HG02798 (cell line): Measurements from ENCODE around the gene SLC39A11.

Source experiments
- ATAC-seq: cut with Tn5 transposase; IDR thresholded peaks from one replicate; pipeline ENCODE4 v1.9.1; 2021; ENCODE audit warnings: mild to moderate bottlenecking; ENCODE audit not compliant: unreplicated experiment, poor library complexity

The SLC39A11 gene

DNA sequence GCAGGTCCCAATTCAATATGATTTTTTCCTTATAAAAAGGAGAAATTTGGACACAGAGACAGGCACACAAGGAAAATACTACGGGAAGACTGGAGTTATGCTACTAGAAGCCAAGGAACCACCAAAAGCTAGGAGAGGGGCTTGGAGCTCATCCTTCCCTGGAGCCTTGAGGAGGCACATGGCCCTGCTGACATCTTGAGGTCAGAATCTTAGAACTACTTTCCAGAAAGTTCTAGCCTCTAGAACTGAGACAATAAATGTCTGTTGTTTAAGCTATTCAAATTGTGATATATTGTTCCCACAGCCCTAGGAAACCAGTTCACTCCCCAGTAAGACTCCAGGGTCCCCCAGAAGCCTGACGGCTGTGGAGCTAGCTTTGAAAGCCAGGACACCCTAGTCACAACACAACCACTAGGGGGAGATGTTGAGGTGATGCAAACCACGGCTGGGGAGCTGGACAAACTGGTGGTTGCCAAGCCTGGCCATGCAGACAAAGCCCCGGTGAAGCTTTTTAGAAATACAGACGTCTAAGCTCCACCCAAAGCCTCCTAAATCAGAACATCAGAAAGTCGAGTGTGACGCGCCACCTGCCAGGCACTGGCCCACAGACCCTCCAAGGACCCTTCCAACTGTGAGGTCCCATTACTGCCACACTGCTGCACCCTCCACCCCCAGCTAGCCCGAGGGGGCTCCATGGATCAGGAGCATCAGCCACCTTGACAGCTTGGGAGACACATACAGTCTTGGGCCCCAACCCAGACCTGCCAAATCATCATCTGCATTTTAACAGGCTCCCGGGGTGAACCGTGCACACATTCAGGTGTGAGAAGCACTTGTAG lies 106.4 kb downstream of the SLC39A11 start:
- peak; percentile 75 for ATAC-seq

DNA sequence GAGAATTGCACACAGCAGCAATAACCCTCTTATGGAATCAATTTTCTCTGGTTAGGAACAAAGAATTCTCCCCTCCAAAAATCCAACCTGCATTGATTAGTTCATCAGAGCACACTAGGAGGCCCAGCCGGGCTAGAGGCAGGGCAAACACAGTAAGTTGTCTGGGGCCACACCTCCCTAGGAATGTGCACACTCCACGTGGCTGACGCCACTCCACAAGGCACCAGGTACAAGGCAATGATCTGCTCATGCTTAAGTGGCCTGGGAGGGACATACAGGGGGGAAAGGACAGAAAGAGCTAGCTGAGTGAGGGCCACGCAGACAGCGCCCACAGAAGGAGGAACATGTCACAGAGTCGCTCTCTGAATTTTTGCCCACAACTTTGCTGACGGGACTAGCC lies 107.6 kb downstream of the SLC39A11 start:
- no peak for ATAC-seq

DNA sequence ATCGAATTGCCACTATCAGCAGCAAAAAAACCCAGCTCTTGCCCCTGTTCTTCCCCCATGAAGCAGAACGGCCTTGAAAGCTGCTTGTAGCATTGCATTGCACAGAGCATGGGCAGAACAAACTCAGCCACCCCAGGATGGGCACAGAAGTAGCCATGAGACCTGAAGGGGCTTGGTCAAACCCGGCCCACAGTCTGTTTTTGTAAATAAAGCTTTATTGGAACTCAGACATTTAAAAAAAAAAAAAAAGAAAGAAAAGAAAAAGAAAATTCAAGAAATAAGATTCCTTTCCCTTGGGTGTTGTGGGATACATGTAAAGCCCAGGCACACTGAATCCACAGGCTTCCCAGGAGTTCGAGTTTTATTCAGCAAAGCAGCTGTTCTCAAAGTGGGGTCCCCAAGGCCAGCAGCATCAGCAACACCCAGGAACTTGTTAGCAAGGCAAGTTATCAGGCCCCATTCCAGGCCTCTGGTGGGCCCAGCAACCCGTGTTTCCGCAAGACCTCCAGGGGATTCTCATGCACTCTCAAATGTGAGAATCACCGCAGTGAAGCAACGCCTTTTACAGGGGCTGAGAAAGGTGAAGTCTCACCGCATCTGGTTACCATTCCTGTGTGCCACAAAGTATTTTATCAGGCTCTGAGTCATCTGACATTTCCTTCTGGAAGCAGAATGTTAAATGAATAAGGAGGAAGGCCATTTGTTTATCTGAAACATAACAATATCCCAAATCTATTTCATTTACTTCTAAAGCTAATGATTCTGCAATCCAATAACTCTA lies 108.2 kb downstream of the SLC39A11 start:
- ATAC-seq, result no peak

DNA sequence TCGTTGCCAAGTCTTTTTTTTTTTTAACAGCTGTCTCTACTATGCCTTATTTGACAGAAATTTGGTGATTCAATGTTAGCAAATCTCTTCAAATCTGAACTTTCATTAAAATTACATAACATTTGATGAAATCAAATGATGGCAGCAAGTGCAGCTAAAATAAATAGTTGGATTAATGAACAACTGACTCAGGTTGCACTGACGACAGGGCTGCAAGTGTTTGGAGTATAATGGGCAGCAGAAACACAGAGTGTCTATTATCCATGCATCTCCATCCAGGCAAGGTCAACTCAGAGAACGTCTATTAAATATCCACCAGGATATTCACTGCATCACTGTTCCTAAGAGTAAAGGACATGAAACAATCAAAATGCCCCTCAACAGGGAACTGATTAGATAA lies 109.8 kb downstream of the SLC39A11 start:
- ATAC-seq, result no peak

DNA sequence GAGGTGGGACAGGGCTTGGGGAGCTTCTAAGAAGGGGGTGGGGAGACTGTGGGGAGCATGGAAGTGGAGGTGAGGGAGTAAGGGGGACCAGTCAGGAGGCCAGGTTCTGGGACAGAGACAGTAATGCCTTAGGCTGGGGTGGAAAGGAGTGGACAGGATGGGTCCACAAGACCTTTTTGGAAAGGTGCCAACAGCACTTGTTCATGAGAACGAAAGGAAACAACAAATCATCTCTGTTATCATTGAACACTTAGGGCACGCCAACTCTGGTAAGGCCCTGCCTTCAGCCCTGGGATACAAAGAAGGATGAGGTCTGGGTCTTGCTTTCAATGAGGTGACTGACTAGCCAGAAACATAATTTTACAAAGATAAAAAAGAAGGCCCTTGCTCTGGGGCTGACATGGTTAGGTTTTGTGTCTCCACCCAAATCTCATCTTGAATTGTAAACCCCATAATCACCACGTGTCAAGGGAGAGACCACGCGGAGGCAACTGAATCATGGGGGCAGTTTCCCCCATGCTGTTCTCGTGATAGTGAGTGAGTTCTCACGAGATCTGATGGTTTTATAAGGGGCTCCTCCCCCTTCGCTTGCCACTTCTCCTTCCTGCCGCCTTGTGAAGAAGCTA lies 113.8 kb downstream of the SLC39A11 start:
- no peak for ATAC-seq

DNA sequence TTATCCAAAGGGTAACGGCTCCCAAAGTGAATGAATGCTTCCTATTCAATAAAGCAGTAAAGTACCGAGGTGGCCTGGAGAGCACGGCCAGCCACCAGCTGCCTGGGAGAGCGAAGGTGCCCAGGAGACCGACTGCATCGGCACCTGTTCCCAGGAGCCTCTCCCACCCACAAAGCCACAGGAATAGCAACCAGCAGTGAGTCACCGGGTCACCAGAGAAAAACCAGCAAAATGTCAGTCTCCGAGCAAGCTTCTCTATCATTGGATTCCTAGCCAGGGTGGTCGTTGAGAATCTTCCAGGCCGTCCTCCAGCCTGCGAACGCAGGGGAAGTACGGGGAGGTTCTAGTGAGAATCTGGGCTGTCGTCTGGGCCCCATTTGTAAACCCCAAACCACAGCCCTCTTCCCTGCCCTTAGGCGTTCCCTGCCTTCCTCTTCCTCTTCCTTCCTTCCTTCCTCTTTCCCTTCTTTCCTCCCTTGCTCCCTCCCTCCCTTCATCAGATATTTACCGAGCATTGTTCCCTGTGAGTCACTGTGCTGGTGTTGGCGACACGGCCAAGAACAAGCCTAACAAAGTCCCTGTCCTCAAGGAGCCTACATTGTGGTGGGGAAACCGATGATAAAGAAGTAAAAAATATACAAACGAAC lies 114.6 kb downstream of the SLC39A11 start:
- peak; percentile 21 for ATAC-seq

DNA sequence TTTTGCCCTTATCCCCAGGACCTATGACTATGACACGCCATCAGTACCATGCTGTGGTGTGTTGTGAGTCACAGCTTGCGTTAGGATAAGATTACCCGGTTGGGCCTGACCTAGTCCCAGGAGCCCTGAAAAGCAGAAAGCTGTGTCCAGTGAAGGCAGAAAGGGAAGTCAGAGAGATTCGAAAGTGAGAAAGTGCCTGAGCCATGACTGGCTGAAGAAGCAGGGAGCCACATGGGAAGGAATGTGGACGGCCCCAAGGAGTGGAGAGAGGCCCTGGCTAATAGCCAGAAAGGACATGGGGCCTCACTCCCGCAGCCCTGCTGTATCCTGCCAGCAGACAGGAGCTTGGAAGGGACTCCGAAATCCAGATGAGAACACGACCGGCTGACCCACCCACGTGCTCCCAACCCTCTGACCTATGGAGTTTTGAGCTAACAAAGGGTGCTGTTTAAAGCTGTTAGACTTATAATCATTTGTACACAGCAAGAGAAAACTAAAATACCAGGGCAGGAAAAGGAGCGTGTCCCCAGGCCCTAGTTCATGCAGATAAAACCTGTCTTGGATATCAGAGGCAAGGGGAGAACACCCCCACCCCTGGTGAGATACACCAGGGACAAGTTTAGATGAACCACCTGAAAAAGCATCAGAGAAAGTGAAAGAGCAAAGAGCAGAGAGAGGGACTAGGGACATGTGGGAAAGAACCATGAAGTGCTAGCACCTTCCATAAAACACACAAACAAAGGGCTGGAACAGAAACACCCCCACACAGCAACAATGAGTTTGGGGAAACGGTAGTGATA lies 115.3 kb downstream of the SLC39A11 start:
- ATAC-seq, result peak; percentile 49

DNA sequence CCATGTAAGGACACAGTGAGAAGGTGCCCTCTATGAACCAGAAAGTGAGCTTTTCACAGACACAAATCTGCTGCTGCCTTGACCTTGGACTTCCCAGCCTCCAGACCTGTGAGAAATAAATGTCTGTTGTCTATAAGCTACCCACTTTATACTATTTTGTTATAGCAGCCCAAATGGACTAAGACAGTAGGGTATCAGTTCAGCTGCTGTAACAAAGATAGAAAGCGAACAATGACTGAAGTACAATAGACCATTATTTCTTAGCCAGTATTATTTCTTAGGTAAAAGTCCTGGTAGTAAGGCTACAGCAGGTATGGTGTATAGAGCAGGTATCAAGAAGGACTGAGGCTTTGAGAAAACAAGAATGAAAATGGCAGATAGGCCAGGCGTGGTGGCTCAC lies 117.0 kb downstream of the SLC39A11 start:
- no peak for ATAC-seq

DNA sequence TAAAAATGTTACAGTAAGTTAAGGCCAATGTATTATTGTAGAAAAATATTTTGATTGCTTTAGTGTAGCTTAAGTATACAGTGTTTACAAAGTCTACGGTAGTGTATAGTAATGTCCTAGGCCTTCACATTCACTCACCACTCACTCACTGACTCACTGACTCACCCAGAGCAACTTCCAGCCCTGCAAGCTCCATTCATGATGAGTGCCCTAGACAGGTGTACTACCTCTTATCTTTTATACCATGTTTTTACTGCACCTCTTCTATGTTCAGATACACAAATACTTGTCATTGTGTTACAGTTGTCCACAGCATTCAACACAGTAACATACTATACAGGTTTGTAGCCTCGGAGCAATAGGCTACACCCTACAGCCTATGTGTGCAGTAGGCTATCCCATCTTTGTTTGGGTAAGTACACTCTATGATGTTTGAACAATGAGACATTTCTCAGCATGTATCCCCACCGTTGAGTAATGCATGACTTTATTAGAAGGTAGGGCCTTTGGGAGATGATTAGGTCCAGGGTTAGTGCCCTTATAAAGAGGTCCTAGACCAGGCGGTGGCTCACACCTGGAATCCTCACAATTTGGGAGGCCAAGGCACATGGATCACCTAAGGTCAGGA lies 117.8 kb downstream of the SLC39A11 start:
- ATAC-seq, result no peak

DNA sequence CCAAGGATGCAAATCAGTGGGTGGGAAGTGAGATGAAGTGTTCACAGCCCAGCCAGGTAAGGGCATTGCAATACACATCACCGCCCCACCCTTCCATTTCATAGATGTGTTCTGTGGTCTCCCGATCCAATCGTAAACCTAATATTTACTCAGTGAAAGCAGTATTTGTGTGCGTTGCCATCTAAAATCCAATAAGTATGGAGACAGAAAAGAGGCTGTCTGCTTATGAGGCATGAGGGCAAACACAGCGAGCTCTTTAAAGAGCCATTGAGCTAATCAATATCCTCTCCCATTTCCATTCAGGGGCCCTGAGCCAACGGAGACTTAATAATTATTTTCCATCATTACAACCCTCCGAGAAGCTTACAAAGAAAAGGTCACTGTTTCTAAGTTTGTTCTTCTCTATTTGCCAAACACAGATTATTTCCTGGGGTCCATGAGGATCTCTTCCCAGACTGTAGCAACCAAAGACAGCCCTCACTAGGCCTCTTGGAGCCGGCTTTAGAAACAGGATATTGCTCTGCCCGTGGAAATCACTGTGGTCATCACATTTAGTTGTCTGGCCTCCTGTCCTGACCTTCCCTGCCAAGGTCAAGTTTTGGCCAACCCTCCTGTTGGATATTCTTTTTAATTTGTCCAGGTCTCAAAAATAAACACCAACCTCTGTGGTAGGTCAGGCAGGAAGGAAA lies 120.1 kb downstream of the SLC39A11 start:
- no peak for ATAC-seq

DNA sequence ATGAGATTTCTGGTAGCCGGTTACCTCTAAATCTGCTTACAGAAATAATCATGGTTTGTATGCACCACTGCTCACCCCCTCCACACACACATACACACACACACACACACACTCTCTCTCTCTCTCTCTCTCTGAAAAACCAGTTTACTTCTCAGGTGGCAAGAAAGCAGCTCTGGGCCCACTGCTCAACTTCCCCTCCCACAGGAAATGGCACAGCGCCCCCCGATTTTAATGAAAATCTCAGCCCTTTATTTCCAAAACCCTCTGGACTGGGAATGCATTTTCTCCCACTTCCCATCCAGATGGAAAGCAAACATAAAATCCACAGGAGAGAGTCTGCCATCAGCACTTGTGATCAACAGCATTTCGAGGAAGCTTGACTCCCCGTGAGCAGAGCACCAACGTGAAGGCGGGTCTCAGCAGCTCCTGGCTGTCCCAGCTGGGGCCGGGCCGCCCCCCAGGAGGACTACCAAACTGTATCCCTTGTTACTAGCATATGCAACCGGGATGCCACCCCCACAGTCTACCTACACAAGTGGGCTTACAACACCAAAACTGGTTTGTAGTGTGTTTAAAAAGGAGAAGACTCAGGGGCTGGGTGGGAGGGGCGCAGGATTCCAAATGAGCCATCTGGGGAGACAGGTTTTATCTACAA lies 121.1 kb downstream of the SLC39A11 start:
- ATAC-seq, result no peak

DNA sequence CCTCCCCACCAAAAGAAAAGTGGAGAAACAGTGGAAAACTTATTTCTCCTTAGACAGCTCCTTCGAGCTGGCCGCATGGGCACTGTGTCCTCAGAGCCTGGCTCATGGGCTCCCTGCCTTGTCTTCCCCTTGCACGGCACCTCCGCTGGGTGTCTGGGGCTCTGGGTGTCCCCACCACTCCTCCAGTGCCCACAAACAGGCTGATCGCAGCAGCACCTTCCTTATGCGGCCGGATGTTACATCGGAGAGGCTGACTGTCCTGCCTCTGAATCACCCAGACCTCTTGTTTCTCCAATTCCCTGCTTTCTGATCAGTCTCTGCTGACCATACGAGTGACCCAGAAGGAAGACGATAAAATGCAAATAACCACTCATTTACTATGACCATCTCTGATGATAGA lies 121.7 kb downstream of the SLC39A11 start:
- ATAC-seq, result no peak

DNA sequence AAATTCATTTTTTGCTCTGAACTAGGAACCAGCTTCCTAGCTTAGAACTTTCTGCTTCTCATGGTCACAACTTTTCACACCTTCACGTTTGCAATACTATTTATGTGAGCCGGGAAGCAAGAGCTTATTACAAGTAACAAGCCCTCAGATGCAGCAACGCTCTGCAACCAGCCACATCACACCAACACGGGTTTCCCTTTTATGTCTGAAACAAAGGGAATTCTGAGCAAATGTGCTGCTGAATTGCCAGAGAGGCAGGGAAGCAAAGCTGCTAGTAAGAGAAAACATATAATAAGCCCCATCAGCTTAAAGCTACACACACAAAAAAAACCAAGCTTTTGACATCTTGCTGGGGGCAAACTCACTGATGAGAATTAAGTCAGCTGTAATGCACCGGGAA lies 122.2 kb downstream of the SLC39A11 start:
- no peak for ATAC-seq

DNA sequence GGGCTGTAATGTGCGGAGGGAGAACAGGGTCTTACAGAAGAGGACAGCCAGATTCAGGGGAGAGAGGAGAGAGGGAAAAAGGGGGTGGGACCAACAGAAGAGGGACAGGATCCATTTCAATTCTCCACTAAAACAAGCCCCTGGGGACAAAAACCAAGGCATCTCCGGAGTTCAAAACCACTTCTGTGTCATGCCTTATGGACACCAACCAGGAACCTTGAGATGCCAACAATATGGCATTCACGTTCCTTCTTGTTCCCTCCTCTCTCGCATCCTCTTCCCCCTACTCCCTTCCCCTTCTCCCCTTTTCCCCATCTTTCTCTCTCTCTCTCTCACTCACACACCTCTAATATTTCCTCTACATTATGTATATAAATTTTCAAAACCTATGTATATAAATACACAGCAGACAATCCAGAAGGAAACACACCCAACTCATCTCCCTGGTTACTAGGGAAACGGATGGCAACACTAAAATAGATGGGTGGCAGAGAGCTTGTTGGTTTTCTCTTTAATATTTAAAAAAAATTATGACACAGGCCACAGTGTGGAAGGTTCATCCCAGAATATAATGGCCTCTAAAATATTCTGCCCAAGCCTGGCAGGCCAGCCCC lies 123.1 kb downstream of the SLC39A11 start:
- ATAC-seq, result no peak

DNA sequence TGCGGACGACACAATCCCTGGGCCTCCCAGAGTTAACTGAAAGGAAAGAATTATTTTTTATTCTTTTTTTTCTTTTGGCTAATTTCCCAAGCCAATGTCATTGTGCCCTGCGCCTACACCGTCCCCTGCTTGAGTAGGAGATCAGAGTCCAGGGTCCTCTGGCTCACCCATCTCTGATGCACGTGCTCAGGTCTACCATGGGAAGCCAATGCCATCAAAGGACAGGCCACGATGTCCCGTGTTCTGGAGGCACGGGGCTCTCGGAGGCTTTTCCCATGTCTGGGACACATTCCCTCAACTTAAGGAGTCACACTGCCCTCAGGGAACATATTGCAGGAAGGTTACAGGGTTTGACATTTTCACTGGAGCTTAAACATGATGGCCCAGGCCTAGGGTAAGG lies 123.7 kb downstream of the SLC39A11 start:
- no peak for ATAC-seq

DNA sequence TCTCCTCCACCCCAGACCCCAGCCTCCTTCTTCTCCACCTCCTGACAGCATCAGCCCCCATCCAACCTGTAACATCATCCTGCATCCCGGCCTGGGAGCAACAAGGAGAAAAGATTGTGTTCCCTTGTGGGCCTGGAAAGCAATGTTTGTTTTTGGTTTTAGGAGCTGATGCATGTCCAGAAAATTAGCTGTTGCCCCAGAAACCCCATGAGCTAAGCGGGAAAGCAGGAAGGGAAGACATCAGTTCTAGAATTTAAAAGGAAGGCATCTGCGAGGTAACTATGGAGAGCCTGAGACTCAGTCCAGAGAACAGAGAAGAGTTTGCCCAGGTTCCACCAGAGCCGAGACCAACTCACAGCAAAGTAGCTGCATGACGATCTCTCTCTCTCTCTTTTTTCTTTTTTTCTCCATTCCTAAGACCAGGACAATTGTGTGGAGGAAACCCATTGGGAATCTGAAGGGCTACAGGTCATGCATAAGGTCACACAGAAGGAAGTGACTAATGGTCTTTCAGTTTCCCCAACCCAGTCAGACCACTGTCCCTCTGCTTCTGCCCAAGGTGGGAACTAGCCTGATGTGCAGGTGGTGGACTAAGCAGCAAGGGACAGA lies 124.4 kb downstream of the SLC39A11 start:
- no peak for ATAC-seq

DNA sequence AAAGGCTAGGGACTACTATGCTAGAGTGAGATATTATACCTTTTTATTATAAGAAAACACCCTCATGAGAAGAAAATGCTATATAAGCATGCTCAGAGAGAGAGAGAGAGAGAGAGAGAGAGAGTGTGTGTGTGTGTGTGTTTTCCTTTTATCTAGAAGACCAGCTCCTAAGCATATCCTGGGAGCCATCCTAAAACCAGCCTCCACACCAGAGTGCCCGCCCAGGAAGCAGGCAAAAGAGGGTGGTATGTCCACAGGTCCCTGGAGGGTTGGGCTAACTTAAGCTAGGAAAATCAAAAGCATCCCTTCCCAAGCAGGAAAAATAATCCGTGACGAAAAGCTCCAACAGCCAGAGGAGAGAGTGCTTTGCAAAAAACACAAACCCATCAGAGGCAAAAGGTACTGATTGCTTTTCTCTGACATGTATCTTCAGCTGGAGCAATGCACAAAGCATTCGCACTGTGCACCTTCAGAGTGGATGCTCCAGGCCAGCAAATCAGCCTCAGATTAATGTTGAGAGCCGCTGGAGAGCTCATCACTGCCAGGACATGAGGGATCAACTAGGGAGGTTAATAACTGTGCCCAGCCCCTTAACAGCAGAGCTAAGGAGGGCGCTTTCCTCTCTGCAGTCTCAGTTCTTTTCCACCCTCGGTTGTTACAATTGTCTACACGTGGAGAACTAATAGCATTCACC lies 125.1 kb downstream of the SLC39A11 start:
- no peak for ATAC-seq
